ENCODE results near the gene FGF4.

Gene FGF4

GRCh38 chr11:69734841-69735240 is 40.3 kb downstream of the FGF4 start:
- no peaks in the 10 kb centered on the region for H3K36me3 ChIP-seq (replicated peaks)
- no peak for DNase-seq
- no peak overlapping the region for H3K27ac ChIP-seq
- TF ChIP-seq CTCF (IDR thresholded peaks at IDR 0.05; ENCODE audit: low read depth, low read length, missing control alignments), result no peak
- in situ Hi-C loops (cut with HindIII; ENCODE audit: low pct_ligation_motif_present, low sequenced_read_pairs), result no loop called here
- no peaks in the 10 kb centered on the region for H3K27me3 ChIP-seq (replicated peaks)
- no peak overlapping the region for H3K4me3 ChIP-seq (ENCODE audit: low read depth, low read length)

GRCh38 chr11:69734367-69734766 is 40.8 kb downstream of the FGF4 start:
- Histone ChIP-seq H3K27me3 (replicated peaks) (no peaks in the 10 kb centered on the region), H3K27ac (no peak overlapping the region), H3K4me3 (ENCODE audit: low read depth, low read length) (no peak overlapping the region), H3K36me3 (replicated peaks) (no peaks in the 10 kb centered on the region)
- in situ Hi-C loops (cut with HindIII; ENCODE audit: low pct_ligation_motif_present, low sequenced_read_pairs), result no loop called here
- DNase-seq, result no peak
- no peak for TF ChIP-seq CTCF (IDR thresholded peaks at IDR 0.05; ENCODE audit: low read depth, low read length, missing control alignments)

- H3K27me3 ChIP-seq (replicated peaks), result no peaks in the 10 kb centered on the region
- DNase-seq, result no peak
- in situ Hi-C loops (cut with HindIII; ENCODE audit: low pct_ligation_motif_present, low sequenced_read_pairs), result no loop called here
- TF ChIP-seq CTCF (IDR thresholded peaks at IDR 0.05; ENCODE audit: low read depth, low read length, missing control alignments), result no peak
- no peaks in the 10 kb centered on the region for H3K36me3 ChIP-seq (replicated peaks)
- H3K4me3 ChIP-seq (ENCODE audit: low read depth, low read length), result no peak overlapping the region
- H3K27ac ChIP-seq, result no peak overlapping the region
Measured at GRCh38 chr11:69732910-69733309, 42.2 kb downstream of the FGF4 start.

- H3K27me3 ChIP-seq (replicated peaks), result no peaks in the 10 kb centered on the region
- H3K4me3 ChIP-seq (ENCODE audit: low read depth, low read length), result no peak overlapping the region
- no peak overlapping the region for H3K27ac ChIP-seq
- H3K36me3 ChIP-seq (replicated peaks), result no peaks in the 10 kb centered on the region
- in situ Hi-C loops (cut with HindIII; ENCODE audit: low pct_ligation_motif_present, low sequenced_read_pairs), result no loop called here
- no peak for DNase-seq
- no peak for TF ChIP-seq CTCF (IDR thresholded peaks at IDR 0.05; ENCODE audit: low read depth, low read length, missing control alignments)
Measured at GRCh38 chr11:69731110-69731509, 44.0 kb downstream of the FGF4 start.

GRCh38 chr11:69730500-69730899 is 44.6 kb downstream of the FGF4 start:
- no peak for TF ChIP-seq CTCF (IDR thresholded peaks at IDR 0.05; ENCODE audit: low read depth, low read length, missing control alignments)
- in situ Hi-C loops (cut with HindIII; ENCODE audit: low pct_ligation_motif_present, low sequenced_read_pairs), result no loop called here
- Histone ChIP-seq H3K27me3 (replicated peaks) (no peaks in the 10 kb centered on the region), H3K27ac (no peak overlapping the region), H3K36me3 (replicated peaks) (no peaks in the 10 kb centered on the region), H3K4me3 (ENCODE audit: low read depth, low read length) (no peak overlapping the region)
- DNase-seq, result no peak

GRCh38 chr11:69729252-69729651 is 45.9 kb downstream of the FGF4 start:
- H3K36me3 ChIP-seq (replicated peaks), result no peaks in the 10 kb centered on the region
- DNase-seq, result no peak
- TF ChIP-seq CTCF (IDR thresholded peaks at IDR 0.05; ENCODE audit: low read depth, low read length, missing control alignments), result no peak
- no peak overlapping the region for H3K4me3 ChIP-seq (ENCODE audit: low read depth, low read length)
- no peaks in the 10 kb centered on the region for H3K27me3 ChIP-seq (replicated peaks)
- in situ Hi-C loops (cut with HindIII; ENCODE audit: low pct_ligation_motif_present, low sequenced_read_pairs), result no loop called here
- no peak overlapping the region for H3K27ac ChIP-seq

All from brain microvascular endothelial cell (primary cell).